MM.1S (cell line): ENCODE data around the gene DCAF6.

Source experiments
- CTCF ChIP-seq: fragments of 300-600 bp; sonication (generic); IDR thresholded peaks from 2 replicates; pipeline ENCODE4 v1.5.1; 2016; ENCODE audit warnings: antibody characterized with exemption, low read length, mixed read lengths
- EZH2 ChIP-seq: fragments of 300-600 bp; sonication (generic); optimal IDR thresholded peaks from 2 replicates; pipeline ENCODE3; 2017; ENCODE audit warnings: low read depth, mild to moderate bottlenecking, antibody characterized with exemption, low read length, mixed read lengths
- EZH2phosphoT487 ChIP-seq: fragments of 300-600 bp; sonication (generic); IDR thresholded peaks from 2 replicates; pipeline ENCODE4 v1.6.1; 2018; ENCODE audit warnings: antibody characterized with exemption, low read length

GRCh38 chr1:167910530-167910929, 26.0 kb upstream of the DCAF6 start:
- TF ChIP-seq CTCF (no peak), EZH2phosphoT487 (no peak), EZH2 (no peak)
